NCI-H82 treated with DMSO at 0.1 percent for 48 hours (cell line): ENCODE results near the gene ACOXL.

ENCODE experiments used
- DNase-seq: peaks from one replicate; lab custom pipeline; 2025; ENCODE audit not compliant: unreplicated experiment; lab: John Stamatoyannopoulos, UW

Gene ACOXL

GRCh38 chr2:110995911-110996310, 263.5 kb downstream of the ACOXL start:
- no peak for DNase-seq

GRCh38 chr2:110997331-110998045, 265.1 kb downstream of the ACOXL start:
- DNase-seq: no peak

GRCh38 chr2:110998311-110998710, 265.9 kb downstream of the ACOXL start:
- no peak for DNase-seq

- no peak for DNase-seq
Observed at GRCh38 chr2:110999626-111000025, 267.3 kb downstream of the ACOXL start.

DNA sequence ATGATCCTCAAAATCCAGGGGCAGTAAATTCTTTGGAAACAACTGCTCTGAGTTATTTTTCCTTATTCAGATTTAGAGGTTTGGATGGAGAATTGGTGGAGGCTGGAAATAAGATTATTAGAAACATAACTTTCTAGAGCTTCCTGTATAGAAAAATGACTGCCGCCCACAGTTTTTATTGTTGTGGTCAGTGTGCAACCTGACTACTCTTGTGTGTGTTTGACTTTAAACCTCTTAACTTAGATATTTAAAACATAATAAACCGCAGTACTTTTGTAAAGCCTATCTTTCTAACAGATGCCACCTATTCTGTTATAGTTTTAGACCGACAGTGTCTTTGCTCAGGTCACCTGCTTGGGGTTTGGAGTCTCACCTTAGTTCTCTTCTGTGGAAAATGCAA, 272.9 kb downstream of the ACOXL start:
- DNase-seq: no peak

DNA sequence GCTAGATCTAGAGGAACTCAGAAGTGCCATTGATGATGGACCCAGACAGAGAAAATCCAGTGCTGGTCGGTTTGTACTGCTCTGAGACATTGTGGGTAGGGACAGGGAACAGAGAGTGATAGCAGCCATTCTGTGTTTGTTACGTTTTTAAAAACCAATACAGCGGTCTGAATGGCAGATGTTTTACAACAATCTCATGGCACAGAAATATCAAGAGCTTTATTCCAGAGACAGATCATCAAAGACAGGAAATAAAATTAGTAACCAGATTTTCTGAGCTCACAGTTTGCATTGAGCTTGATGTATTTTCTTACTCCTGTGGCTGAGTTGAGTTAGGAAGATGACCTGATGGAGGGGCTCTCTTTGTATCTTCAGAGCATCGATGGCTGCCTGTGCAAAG, 273.4 kb downstream of the ACOXL start:
- no peak for DNase-seq

GRCh38 chr2:111007757-111008688, 275.6 kb downstream of the ACOXL start:
- DNase-seq: no peak

DNA sequence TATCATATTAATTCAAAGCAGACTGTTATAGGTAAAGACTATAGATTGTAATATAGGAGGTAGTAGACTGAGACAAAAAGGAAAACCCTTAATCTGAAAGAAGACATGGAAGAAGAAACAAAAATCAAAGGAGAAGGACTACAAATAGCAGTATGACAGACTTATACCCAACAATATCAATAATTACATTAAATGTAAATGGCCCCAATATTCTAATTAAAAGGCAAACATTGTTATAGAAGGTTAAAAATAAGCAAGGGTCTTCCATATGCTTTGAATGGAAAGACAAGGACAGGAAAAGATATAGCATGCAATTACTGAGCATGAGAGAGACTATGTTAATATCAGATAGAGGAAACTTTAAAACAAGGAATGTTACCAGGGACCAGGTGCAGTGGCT, 278.8 kb downstream of the ACOXL start:
- no peak for DNase-seq

- no peak for DNase-seq
Observed at GRCh38 chr2:111015283-111015995, 283.1 kb downstream of the ACOXL start.

GRCh38 chr2:111017034-111017622, 284.8 kb downstream of the ACOXL start:
- DNase-seq: no peak

- no peak for DNase-seq
Observed at GRCh38 chr2:111017909-111018308, 285.5 kb downstream of the ACOXL start.

DNA sequence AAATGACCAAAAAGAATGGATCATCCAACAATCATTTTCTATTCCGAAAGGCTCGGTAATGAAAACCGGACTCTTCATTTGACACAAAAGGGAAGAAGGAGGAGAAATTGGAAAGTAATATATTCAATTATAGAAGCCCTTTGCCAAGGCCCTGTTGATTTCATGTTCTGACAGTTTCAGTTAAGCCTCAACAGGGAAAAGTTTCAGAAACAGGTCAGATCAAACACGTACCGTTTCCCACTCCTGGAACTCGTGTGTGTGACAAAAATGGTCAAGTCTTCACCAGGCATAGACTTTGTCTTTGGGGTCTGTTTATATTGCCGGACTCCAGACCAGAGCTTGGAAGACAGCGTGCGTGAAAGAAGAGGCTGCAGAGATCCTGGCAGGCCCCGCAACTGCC, 287.0 kb downstream of the ACOXL start:
- no peak for DNase-seq

- no peak for DNase-seq
Observed at GRCh38 chr2:111022633-111023032, 290.3 kb downstream of the ACOXL start.

DNA sequence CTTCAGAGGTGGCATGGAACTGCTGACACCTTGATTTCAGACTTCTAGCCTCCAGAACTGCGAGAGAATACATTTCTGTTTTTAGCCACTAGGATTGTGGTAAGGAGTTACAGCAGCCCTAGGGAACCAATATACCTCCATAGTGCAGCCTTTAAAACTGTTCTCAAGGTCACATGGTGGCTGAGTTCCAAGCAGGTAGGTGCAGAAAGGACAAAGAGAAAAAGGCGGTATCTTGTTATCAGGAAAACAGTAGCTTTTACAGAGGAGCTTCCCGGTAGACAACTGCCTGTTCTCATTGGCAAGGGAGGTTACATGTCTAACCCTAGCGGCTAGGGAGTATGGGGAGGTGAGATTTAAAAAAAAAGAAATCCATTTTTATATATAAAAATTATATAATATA, 292.1 kb downstream of the ACOXL start:
- DNase-seq: no peak

GRCh38 chr2:111025288-111025687, 292.9 kb downstream of the ACOXL start:
- no peak for DNase-seq

- no peak for DNase-seq
Observed at GRCh38 chr2:111028720-111029119, 296.3 kb downstream of the ACOXL start.

DNA sequence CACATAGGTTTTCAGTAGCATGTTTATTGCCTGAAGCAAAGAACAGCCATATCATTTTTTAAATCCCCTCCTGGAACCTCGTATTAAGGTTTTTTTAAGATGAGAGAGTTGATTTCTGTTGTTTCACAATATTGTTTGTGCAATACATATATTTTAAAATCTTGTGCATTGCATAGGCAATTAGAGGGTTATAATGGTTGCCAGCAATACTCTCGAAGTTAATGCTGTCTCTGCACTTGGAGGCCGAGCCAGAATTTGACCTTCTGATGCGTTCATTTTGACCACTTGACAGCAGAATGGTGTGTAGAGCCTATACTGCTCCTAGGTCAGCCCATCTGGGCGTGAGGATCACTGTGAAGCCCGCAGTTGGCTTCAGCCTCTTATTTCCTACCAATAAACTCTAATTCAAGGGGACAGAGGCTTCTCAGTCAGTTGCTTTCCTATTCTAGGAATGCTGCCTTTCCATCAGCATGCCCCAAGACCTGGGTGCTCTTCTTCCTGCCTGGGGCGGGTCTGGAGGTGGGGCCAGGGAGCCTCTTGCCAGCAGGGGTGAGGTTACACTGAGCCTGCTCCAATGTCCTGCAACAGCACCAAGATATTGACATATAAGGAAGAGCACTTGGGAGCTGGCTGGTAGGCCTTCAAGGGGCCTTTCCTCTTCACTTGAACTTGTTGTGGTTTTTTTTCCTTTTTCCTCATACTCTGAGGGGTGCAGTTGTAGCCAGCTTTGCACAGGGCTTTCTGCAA, 297.0 kb downstream of the ACOXL start:
- DNase-seq: no peak

- DNase-seq: no peak
Observed at GRCh38 chr2:111030260-111030891, 298.0 kb downstream of the ACOXL start.

DNA sequence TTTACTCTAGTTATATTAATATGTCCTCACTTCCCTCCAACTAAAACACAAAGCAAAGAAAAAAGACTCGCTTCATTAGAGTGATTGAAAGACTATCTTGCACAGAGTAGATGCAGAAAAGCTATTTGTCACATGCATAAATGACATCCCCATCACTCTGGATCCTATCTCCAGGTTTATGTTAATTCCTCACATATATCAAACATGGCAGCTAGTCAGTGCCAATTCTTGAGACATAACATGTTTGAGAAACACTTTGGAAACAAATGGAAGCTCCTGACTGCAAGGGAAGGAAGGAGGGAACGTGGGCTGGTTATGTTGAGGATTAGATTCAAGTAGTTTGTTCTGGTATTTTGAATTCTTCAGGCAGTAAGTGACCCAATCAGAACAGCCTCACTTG, 298.6 kb downstream of the ACOXL start:
- DNase-seq: no peak
